HepG2 (cell line): ENCODE data around the gene DSCAM. TPM values are rescaled to one million over a fixed set of nuclear protein-coding genes. Genes with fewer than 3 reads are reported as not detected.
A peak's percentile ranks its signal among the peaks of the same experiment; 100 is the strongest.

ENCODE experiments used
- ATAC-seq: fragments of 200-7000 bp; cut with Tn5 transposase; 3 replicates; pipeline ENCODE4 v1.9.1; 2020; ENCODE audit warnings: mild to moderate bottlenecking, moderate library complexity
- BruUV-seq: library from RNA; stranded (reverse); fragments of 400-500 nt; replicated peaks from 2 replicates; lab custom pipeline; 2021; lab: Mats Ljungman, UMichigan
- CTCF ChIA-PET: fragments of 300-600 bp; formaldehyde crosslinking; extraction: SDS; loops from one replicate; lab custom pipeline; 2021; ENCODE audit warnings: low total read pairs, inconsistent platforms, low intra/inter-chr PET ratio; lab: Yijun Ruan, JAX
- POLR2A ChIA-PET: fragments of 350-600 bp; sonication (Branson Sonifier 250); formaldehyde crosslinking; loops from one replicate; lab custom pipeline; 2020; ENCODE audit warnings: antibody characterized with exemption, inconsistent platforms; lab: Yijun Ruan, JAX
- DNase-seq: peaks from one replicate; pipeline ENCODE4 v3.0.0-alpha.2; 2015; ENCODE audit warnings: low spot score
- FAIRE-seq: peaks from 3 replicates; lab custom pipeline; 2011; peaks lifted over from hg19 to GRCh38; lab: Jason Lieb, UNC
- H2AFZ ChIP-seq: one replicate; pipeline ENCODE4 v1.6.1; 2011; ENCODE audit warnings: low read length, inconsistent platforms
- H3K27ac ChIP-seq: fragments of 300-600 bp; 3 replicates; pipeline ENCODE4 v1.8.0; 2011; ENCODE audit warnings: mixed run types, mild to moderate bottlenecking, mixed read lengths, low read length, inconsistent platforms; ENCODE audit not compliant: insufficient read depth; ENCODE audit errors: extremely low read length
- H3K27me3 ChIP-seq, 2 experiments: fragments of 200-600 bp in 1 of 2; 2 replicates in 1 of 2; 3 replicates in 1 of 2; pipeline versions ENCODE4 v1.6.0 to v1.8.0; 2011; ENCODE audit warnings: low read length in 2 of 2, mild to moderate bottlenecking in 2 of 2, moderate library complexity in 2 of 2, inconsistent platforms in 1 of 2; ENCODE audit not compliant: insufficient read depth in 2 of 2, control insufficient read depth in 1 of 2
- H3K36me3 ChIP-seq, 2 experiments: fragments of 200-600 bp in 1 of 2; replicated peaks in 1 of 2; 2 replicates in 1 of 2; 3 replicates in 1 of 2; pipeline versions ENCODE4 v1.5.1 to v1.8.0; 2011; ENCODE audit warnings: low read length in 2 of 2, inconsistent platforms in 1 of 2; ENCODE audit not compliant: insufficient read depth in 2 of 2, control insufficient read depth in 1 of 2
- H3K4me1 ChIP-seq: 2 replicates; pipeline ENCODE4 v1.5.1; 2012; ENCODE audit warnings: low read length, inconsistent platforms; ENCODE audit not compliant: insufficient read depth
- H3K4me2 ChIP-seq: 2 replicates; pipeline ENCODE4 v1.6.0; 2011; ENCODE audit warnings: low read depth, low read length, inconsistent platforms
- H3K4me3 ChIP-seq, 3 experiments: fragments of 200-600 bp in 1 of 3; sonication (generic), shearing (Covaris generic) in 1 of 3; replicated peaks in 1 of 3; 2 replicates each; pipeline ENCODE4 v1.5.1; 2011 to 2016; ENCODE audit warnings: low read length in 3 of 3, inconsistent platforms in 2 of 3, low read depth in 2 of 3, mild to moderate bottlenecking in 2 of 3, control low read depth in 1 of 3, mixed read lengths in 1 of 3; ENCODE audit not compliant: insufficient read depth in 1 of 3
- H3K79me2 ChIP-seq: one replicate; pipeline ENCODE4 v1.6.1; 2011; ENCODE audit warnings: low read length, inconsistent platforms; ENCODE audit not compliant: insufficient read depth
- H3K9ac ChIP-seq: 2 replicates; pipeline ENCODE4 v1.6.0; 2011; ENCODE audit warnings: mild to moderate bottlenecking, low read depth, low read length, inconsistent platforms; ENCODE audit not compliant: insufficient read depth
- H3K9me3 ChIP-seq: 2 replicates; pipeline ENCODE4 v1.5.1; 2012; ENCODE audit warnings: mild to moderate bottlenecking, low read length
- H4K20me1 ChIP-seq: 2 replicates; pipeline ENCODE4 v1.6.0; 2011; ENCODE audit warnings: inconsistent platforms, mild to moderate bottlenecking, low read length, moderate library complexity; ENCODE audit not compliant: insufficient read depth
- ATM ChIP-seq: fragments of 450-650 bp; IDR thresholded peaks from 2 replicates; pipeline ENCODE4 v1.7.1; 2017; ENCODE audit warnings: mild to moderate bottlenecking, borderline replicate concordance
- MTA3 ChIP-seq: sonication (generic); formaldehyde crosslinking; IDR thresholded peaks from 2 replicates; pipeline ENCODE4 v1.4.0; 2020; ENCODE audit warnings: missing genetic modification reagents
- ZNF761 ChIP-seq: sonication (generic); formaldehyde crosslinking; conservative IDR thresholded peaks from 2 replicates; pipeline ENCODE4 v1.4.0; 2020; ENCODE audit warnings: mild to moderate bottlenecking, missing genetic modification reagents
- ZNF850 ChIP-seq: sonication (generic); formaldehyde crosslinking; conservative IDR thresholded peaks from 2 replicates; pipeline ENCODE4 v1.9.0; 2021; ENCODE audit warnings: mild to moderate bottlenecking, missing genetic modification reagents
- WGBS: methylation state at CpG from one replicate; pipeline ENCODE4 v1.1.6; 2017; ENCODE audit warnings: low lambda C conversion rate; 5-methylcytosine and 5-hydroxymethylcytosine counted together
- in situ Hi-C: cut with HindIII; loops from 2 replicates; pipeline ENCODE4 v1.10.0; 2017; ENCODE audit warnings: low pct_unique_long_range_greater_than_20kb; ENCODE audit not compliant: extremely low pct_ligation_motif_present
- intact Hi-C: fragments of 100-400 bp; cut with micrococcal nuclease; formaldehyde crosslinking; loops from one replicate; pipeline ENCODE4 v1.10.0; 2022; ENCODE audit not compliant: unreplicated experiment
- polyA plus RNA-seq, 8 experiments: library from polyadenylated mRNA; depleted of rRNA in 3 of 8; stranded (reverse) in 7 of 8; unstranded in 1 of 8; fragments of >200 nt; fragmentation: Illumina TruSeq in 4 of 8; extraction: Trizol in 4 of 8; gene quantifications; 2 replicates each; pipeline versions ENCODE4 v1.2.1 to v1.2.3, GENCODE V29; 2011 to 2016; ENCODE audit warnings: low read depth in 4 of 8, missing spikeins in 1 of 8, mixed read lengths in 1 of 8; ENCODE audit not compliant: insufficient read depth in 1 of 8
- total RNA-seq, 5 experiments: library from RNA; depleted of rRNA; stranded (reverse); fragments of >200 nt; fragmentation: Illumina TruSeq; extraction: Trizol; gene quantifications; 2 replicates each; pipeline ENCODE4 v1.2.3, GENCODE V29; 2016; ENCODE audit warnings: low read depth in 1 of 5
- TF ChIP-seq, protein P1 (sequence below): fragments of 450-650 bp; IDR thresholded peaks from 2 replicates; pipeline ENCODE4 v1.6.1; 2016
- TF ChIP-seq, protein P2 (sequence below): sonication (generic); formaldehyde crosslinking; IDR thresholded peaks from 2 replicates; pipeline ENCODE4 v1.4.0; 2020; ENCODE audit warnings: missing genetic modification reagents
- TF ChIP-seq, protein P3 (sequence below): sonication (generic); formaldehyde crosslinking; IDR thresholded peaks from 2 replicates; pipeline ENCODE4 v1.5.1; 2020; ENCODE audit warnings: mild to moderate bottlenecking, missing genetic modification reagents

DSCAM gene
- total and polyA plus RNA-seq, 2 of the 13 experiments (the other 11 are each of a cell fraction or from before 2014, with no cell fraction given): not detected

DNA sequence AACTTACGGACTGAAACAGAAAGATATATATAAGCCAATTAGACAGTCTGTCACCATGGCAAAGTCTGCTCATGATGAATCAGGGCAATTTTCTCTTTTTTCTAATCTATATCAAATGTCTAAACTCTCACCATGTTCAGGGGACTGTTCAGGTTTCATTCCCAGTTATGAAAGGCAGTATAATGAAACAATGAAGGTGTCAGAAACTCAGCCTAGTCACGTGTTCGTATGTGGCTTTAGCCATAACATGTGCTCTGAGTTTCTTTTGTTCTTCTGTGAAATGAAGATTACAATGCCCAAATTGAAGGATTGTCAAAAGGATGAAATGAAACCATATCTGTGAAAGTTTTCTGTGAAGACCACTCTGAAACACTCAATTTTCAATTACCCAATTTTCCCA is 392.9 kb downstream of the DSCAM start:
- Histone ChIP-seq H3K9me3 (peaks cover 91% of the 10 kb centered on the region), H3K4me2 (no peak overlapping the region), H3K27me3 (no peaks in the 10 kb centered on the region), H3K79me2 (no peaks in the 10 kb centered on the region), H3K4me3 (no peak overlapping the region), H3K27ac (no peak overlapping the region), H2AFZ (no peak overlapping the region), H3K36me3 (no peaks in the 10 kb centered on the region), H3K4me1 (no peaks in the 10 kb centered on the region), H4K20me1 (no peaks in the 10 kb centered on the region), H3K9ac (no peak overlapping the region)
- POLR2A ChIA-PET: no interaction called here
- in situ Hi-C loops: loop anchor here (25.0 kb wide), 1 partner anchor 608 kb away; no protein-coding TSS in a partner anchor
- DNase-seq: no peak
- TF ChIP-seq MTA3 (CRISPR knock-in tag): no peak
- TF ChIP-seq, protein P1, sequence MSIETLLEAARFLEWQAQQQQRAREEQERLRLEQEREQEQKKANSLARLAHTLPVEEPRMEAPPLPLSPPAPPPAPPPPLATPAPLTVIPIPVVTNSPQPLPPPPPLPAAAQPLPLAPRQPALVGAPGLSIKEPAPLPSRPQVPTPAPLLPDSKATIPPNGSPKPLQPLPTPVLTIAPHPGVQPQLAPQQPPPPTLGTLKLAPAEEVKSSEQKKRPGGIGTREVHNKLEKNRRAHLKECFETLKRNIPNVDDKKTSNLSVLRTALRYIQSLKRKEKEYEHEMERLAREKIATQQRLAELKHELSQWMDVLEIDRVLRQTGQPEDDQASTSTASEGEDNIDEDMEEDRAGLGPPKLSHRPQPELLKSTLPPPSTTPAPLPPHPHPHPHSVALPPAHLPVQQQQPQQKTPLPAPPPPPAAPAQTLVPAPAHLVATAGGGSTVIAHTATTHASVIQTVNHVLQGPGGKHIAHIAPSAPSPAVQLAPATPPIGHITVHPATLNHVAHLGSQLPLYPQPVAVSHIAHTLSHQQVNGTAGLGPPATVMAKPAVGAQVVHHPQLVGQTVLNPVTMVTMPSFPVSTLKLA: peak; percentile 64
- WGBS: 1% methylated on average over 3 of the region's 3 CpGs
- no TSS peak for BruUV-seq
- FAIRE-seq: no peak
- no peak for ATAC-seq
- CTCF ChIA-PET: no interaction called here
- intact Hi-C loops: no loop called here

DNA sequence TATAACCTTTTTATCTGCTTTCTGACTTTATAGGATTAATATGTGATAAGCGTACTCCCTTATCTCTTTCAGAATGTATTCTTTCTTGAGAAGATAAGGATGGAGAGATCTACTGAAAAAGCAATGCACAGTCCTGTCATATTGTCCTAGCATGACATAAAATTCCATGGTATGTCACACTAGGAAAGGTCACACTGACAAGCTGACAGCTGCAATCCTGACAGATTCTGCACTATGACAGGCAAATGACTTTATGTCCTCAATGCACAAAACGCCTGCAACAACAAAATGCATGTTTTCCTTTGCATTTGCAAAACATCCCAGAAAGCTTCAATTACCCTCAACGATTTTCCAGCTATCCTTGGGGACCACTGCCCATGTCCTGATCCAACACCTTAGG is 393.8 kb downstream of the DSCAM start:
- no peaks in the 10 kb centered on the region for H3K4me1 ChIP-seq
- H4K20me1 ChIP-seq: no peaks in the 10 kb centered on the region
- WGBS: 3% methylated on average over 3 of the region's 3 CpGs
- POLR2A ChIA-PET: no interaction called here
- DNase-seq: no peak
- BruUV-seq: no TSS peak
- no peak for TF ChIP-seq ZNF850 (CRISPR knock-in tag)
- TF ChIP-seq, protein P2, sequence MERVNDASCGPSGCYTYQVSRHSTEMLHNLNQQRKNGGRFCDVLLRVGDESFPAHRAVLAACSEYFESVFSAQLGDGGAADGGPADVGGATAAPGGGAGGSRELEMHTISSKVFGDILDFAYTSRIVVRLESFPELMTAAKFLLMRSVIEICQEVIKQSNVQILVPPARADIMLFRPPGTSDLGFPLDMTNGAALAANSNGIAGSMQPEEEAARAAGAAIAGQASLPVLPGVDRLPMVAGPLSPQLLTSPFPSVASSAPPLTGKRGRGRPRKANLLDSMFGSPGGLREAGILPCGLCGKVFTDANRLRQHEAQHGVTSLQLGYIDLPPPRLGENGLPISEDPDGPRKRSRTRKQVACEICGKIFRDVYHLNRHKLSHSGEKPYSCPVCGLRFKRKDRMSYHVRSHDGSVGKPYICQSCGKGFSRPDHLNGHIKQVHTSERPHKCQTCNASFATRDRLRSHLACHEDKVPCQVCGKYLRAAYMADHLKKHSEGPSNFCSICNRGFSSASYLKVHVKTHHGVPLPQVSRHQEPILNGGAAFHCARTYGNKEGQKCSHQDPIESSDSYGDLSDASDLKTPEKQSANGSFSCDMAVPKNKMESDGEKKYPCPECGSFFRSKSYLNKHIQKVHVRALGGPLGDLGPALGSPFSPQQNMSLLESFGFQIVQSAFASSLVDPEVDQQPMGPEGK (CRISPR knock-in tag): no peak
- TF ChIP-seq ZNF761 (CRISPR knock-in tag): no peak
- TF ChIP-seq ATM: no peak
- TF ChIP-seq, protein P3, sequence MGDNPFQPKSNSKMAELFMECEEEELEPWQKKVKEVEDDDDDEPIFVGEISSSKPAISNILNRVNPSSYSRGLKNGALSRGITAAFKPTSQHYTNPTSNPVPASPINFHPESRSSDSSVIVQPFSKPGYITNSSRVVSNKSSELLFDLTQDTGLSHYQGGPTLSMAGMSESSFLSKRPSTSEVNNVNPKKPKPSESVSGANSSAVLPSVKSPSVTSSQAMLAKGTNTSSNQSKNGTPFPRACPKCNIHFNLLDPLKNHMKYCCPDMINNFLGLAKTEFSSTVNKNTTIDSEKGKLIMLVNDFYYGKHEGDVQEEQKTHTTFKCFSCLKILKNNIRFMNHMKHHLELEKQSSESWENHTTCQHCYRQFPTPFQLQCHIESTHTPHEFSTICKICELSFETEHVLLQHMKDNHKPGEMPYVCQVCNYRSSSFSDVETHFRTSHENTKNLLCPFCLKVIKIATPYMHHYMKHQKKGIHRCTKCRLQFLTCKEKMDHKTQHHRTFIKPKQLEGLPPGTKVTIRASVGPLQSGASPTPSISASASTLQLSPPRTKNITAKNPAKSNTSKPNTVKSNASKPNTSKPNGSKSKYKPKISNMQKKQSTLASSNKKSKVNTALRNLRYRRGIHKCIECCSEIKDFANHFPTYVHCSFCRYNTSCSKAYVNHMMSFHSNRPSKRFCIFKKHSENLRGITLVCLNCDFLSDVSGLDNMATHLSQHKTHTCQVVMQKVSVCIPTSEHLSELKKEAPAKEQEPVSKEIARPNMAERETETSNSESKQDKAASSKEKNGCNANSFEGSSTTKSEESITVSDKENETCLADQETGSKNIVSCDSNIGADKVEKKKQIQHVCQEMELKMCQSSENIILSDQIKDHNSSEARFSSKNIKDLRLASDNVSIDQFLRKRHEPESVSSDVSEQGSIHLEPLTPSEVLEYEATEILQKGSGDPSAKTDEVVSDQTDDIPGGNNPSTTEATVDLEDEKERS (CRISPR knock-in tag): no peak
- TF ChIP-seq, all 625 proteins: peak for 0
- Histone ChIP-seq H3K4me3 (no peak overlapping the region), H3K27ac (no peak overlapping the region), H3K79me2 (no peaks in the 10 kb centered on the region), H3K36me3 (no peaks in the 10 kb centered on the region), H3K27me3 (no peaks in the 10 kb centered on the region), H3K9me3 (peaks cover 89% of the 10 kb centered on the region), H3K4me2 (no peak overlapping the region), H3K9ac (no peak overlapping the region), H2AFZ (no peak overlapping the region)
- CTCF ChIA-PET: no interaction called here
- in situ Hi-C loops: loop anchor here (25.0 kb wide), 1 partner anchor 609 kb away; no protein-coding TSS in a partner anchor
- ATAC-seq (no peak), FAIRE-seq (no peak)
- intact Hi-C loops: no loop called here
